AG10803 (cell line): Measurements from ENCODE around the gene SYT5.
"Not testable (repeated sequence)": the region's sequence is repeated elsewhere in the genome, so short reads cannot be mapped to it uniquely, and the experiment has no call there.

Source experiments
- DNase-seq: peaks from one replicate; pipeline ENCODE4 v3.0.0; 2010; ENCODE audit warnings: low read depth
- H3K4me3 ChIP-seq: 2 replicates; pipeline ENCODE4 v1.5.1; 2011; ENCODE audit warnings: mild to moderate bottlenecking, low read length, control low read depth
- CTCF ChIP-seq: conservative IDR thresholded peaks from 2 replicates; pipeline ENCODE4 v1.5.1; 2011; ENCODE audit warnings: mild to moderate bottlenecking, low read length, control low read depth, inconsistent platforms

SYT5 gene

GRCh38 chr19:55174425-55175116 lies 5.5 kb downstream of the SYT5 start:
- no peak overlapping the region for H3K4me3 ChIP-seq
- no peak for TF ChIP-seq CTCF

GRCh38 chr19:55173714-55174409 lies 6.2 kb downstream of the SYT5 start:
- peak; percentile 20 for TF ChIP-seq CTCF
- peak; percentile 73 for DNase-seq
- H3K4me3 ChIP-seq, result peak overlapping the region; percentile 67

More at GRCh38 chr19:55174425-55175116, 5.5 kb downstream of the SYT5 start:
- DNase-seq, result no peak

- H3K4me3 ChIP-seq, result peak overlapping the region; percentile 67
- TF ChIP-seq CTCF, result no peak
- no peak for DNase-seq
Observed at GRCh38 chr19:55173186-55173713, 6.8 kb downstream of the SYT5 start.

- peak overlapping the region; percentile 67 for H3K4me3 ChIP-seq
- peak; percentile 57 for DNase-seq
- peak; percentile 28 for TF ChIP-seq CTCF
Observed at GRCh38 chr19:55172741-55173140, 7.3 kb downstream of the SYT5 start.

GRCh38 chr19:55172318-55172717 lies 7.8 kb downstream of the SYT5 start:
- not testable (repeated sequence) for DNase-seq
- peak overlapping the region; percentile 67 for H3K4me3 ChIP-seq

GRCh38 chr19:55171440-55171839 lies 8.6 kb downstream of the SYT5 start:
- H3K4me3 ChIP-seq, result no peak overlapping the region
- DNase-seq, result no peak
- TF ChIP-seq CTCF, result no peak

- no peak overlapping the region for H3K4me3 ChIP-seq
- DNase-seq, result no peak
- no peak for TF ChIP-seq CTCF
Observed at GRCh38 chr19:55169136-55169535, 11.0 kb downstream of the SYT5 start.
